SU-DHL-6 (cell line): ENCODE measurements around the gene BUB1.

Source experiments
- EZH2phosphoT487 ChIP-seq: fragments of 200-600 bp; sonication (generic), shearing (Covaris generic); conservative IDR thresholded peaks from 2 replicates; pipeline ENCODE4 v1.6.1; 2018; ENCODE audit warnings: mild to moderate bottlenecking, antibody characterized with exemption, low read length, moderate library complexity, mixed read lengths
- TF ChIP-seq, protein P1 (sequence below): fragments of 200-600 bp; sonication (generic); IDR thresholded peaks from one replicate; pipeline ENCODE4 v1.5.1; 2017; ENCODE audit warnings: antibody characterized with exemption, mild to moderate bottlenecking, low read length, moderate library complexity; ENCODE audit not compliant: insufficient read depth, poor library complexity, severe bottlenecking

GRCh38 chr2:110639972-110640371 is 37.9 kb downstream of the BUB1 start:
- TF ChIP-seq, protein P1, sequence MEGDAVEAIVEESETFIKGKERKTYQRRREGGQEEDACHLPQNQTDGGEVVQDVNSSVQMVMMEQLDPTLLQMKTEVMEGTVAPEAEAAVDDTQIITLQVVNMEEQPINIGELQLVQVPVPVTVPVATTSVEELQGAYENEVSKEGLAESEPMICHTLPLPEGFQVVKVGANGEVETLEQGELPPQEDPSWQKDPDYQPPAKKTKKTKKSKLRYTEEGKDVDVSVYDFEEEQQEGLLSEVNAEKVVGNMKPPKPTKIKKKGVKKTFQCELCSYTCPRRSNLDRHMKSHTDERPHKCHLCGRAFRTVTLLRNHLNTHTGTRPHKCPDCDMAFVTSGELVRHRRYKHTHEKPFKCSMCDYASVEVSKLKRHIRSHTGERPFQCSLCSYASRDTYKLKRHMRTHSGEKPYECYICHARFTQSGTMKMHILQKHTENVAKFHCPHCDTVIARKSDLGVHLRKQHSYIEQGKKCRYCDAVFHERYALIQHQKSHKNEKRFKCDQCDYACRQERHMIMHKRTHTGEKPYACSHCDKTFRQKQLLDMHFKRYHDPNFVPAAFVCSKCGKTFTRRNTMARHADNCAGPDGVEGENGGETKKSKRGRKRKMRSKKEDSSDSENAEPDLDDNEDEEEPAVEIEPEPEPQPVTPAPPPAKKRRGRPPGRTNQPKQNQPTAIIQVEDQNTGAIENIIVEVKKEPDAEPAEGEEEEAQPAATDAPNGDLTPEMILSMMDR = no peak
- TF ChIP-seq EZH2phosphoT487 = no peak
